Sigmoid colon (tissue), 4 donors: ENCODE results near the gene CACNB2.

Experiments
- POLR2A ChIP-seq, 2 donors: fragments of 450-650 bp; IDR thresholded peaks; one replicate each; pipeline ENCODE4 v1.6.1; 2016; ENCODE audit warnings: antibody characterized with exemption in 2 of 2, mild to moderate bottlenecking in 2 of 2, moderate library complexity in 2 of 2
- POLR2AphosphoS5 ChIP-seq, 4 donors: sonication (generic); formaldehyde crosslinking; IDR thresholded peaks; one replicate each; pipeline ENCODE4 v1.6.1; 2017; ENCODE audit warnings: antibody characterized with exemption in 4 of 4
- TF ChIP-seq, protein P1 (sequence below), 4 experiments: fragments of 450-650 bp in 3 of 4; fragments of 200-600 bp in 1 of 4; IDR thresholded peaks; one replicate each; pipeline ENCODE4 v1.5.1; 2016 to 2019; ENCODE audit warnings: antibody characterized with exemption in 4 of 4, mild to moderate bottlenecking in 3 of 4, moderate library complexity in 2 of 4

DNA sequence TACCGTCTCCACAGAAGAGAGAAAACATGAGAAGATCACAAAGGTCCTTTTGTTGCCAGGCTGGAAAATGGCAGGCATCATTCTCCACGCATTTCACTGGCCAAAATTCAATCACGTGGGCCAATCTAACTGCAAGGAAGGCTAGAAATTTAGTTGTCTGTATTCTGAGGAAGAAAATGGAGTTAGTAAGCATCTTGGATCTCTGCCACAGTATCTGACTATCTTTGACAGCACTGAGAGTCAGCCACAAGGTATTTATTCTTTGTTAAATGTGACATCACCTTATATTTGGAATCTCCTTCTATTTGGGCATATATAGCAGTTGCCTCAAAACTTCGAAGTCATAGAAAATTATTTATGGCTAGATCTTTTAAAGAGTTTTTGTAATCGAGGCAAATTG lies 297.3 kb downstream of the CACNB2 start:
- TF ChIP-seq, protein P1, sequence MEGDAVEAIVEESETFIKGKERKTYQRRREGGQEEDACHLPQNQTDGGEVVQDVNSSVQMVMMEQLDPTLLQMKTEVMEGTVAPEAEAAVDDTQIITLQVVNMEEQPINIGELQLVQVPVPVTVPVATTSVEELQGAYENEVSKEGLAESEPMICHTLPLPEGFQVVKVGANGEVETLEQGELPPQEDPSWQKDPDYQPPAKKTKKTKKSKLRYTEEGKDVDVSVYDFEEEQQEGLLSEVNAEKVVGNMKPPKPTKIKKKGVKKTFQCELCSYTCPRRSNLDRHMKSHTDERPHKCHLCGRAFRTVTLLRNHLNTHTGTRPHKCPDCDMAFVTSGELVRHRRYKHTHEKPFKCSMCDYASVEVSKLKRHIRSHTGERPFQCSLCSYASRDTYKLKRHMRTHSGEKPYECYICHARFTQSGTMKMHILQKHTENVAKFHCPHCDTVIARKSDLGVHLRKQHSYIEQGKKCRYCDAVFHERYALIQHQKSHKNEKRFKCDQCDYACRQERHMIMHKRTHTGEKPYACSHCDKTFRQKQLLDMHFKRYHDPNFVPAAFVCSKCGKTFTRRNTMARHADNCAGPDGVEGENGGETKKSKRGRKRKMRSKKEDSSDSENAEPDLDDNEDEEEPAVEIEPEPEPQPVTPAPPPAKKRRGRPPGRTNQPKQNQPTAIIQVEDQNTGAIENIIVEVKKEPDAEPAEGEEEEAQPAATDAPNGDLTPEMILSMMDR (IDR thresholded peaks at IDR 0.05), result no peak
- no peak for TF ChIP-seq POLR2A (IDR thresholded peaks at IDR 0.05)
- TF ChIP-seq POLR2AphosphoS5 (IDR thresholded peaks at IDR 0.05), result no peak
